ENCODE data around the gene MAPK1.
"Not testable (repeated sequence)": the region's sequence is repeated elsewhere in the genome, so short reads cannot be mapped to it uniquely, and the experiment has no call there.

The MAPK1 gene

GRCh38 chr22:21867528-21868266, at the start of gene MAPK1:
MAPK1 (minus strand) TSS chr22:21867645; CDS start chr22:21867440, 205 bp downstream.
- TF ChIP-seq, protein P1, sequence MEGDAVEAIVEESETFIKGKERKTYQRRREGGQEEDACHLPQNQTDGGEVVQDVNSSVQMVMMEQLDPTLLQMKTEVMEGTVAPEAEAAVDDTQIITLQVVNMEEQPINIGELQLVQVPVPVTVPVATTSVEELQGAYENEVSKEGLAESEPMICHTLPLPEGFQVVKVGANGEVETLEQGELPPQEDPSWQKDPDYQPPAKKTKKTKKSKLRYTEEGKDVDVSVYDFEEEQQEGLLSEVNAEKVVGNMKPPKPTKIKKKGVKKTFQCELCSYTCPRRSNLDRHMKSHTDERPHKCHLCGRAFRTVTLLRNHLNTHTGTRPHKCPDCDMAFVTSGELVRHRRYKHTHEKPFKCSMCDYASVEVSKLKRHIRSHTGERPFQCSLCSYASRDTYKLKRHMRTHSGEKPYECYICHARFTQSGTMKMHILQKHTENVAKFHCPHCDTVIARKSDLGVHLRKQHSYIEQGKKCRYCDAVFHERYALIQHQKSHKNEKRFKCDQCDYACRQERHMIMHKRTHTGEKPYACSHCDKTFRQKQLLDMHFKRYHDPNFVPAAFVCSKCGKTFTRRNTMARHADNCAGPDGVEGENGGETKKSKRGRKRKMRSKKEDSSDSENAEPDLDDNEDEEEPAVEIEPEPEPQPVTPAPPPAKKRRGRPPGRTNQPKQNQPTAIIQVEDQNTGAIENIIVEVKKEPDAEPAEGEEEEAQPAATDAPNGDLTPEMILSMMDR (IDR thresholded peaks at IDR 0.05; ENCODE audit: low read length, missing control alignments): peak; percentile 11
- H3K4me3 ChIP-seq (replicated peaks; ENCODE audit: low read depth, low read length): peak within 1 kb of the TSS; percentile 95
- peak; percentile 85 for DNase-seq (ENCODE audit: low read depth)

- TF ChIP-seq, protein P1 (IDR thresholded peaks at IDR 0.05; ENCODE audit: low read length, missing control alignments): no peak
- DNase-seq (ENCODE audit: low read depth): no peak
- no peak overlapping the region for H3K4me3 ChIP-seq (replicated peaks; ENCODE audit: low read depth, low read length)
Observed at GRCh38 chr22:21916309-21916918, 49.0 kb upstream of the MAPK1 start.

DNA sequence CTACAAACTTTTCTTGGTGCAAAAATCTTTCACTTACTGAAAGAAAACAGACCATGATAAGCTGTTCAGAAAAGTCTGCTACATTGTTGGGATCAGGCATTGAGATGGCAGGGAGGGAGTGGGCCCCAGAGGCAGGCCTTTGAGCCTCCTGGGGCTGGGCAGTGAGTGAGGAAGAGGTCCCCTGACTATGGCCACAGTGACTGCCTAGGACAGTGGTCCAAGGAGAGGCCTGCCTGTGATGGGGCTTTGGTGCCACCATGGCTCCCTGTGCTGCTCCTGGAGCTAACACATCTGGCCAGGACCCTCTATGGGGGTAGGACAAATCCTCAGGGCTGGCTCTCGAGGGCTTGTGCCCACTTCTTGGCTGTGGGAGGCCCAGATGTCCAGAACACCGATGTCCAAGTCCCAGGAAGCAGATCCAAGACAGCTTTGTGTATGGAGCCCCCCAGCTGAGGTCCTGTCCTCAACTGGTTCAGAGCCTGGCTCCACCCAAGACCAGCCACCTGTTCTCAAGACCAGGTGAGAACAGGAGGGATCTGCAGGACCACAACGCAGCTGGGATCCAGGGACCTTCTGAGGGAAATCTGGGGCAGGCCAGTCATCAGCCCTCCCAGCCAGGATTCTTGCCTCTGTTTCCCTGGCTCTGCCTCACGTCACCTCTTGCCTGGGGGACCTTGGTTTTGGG, 48.3 kb upstream of the MAPK1 start:
- TF ChIP-seq, protein P1 (IDR thresholded peaks at IDR 0.05; ENCODE audit: low read length, missing control alignments): no peak
- no peak overlapping the region for H3K4me3 ChIP-seq (replicated peaks; ENCODE audit: low read depth, low read length)
- no peak for DNase-seq (ENCODE audit: low read depth)

GRCh38 chr22:21914033-21914642, 46.7 kb upstream of the MAPK1 start:
- not testable (repeated sequence) for H3K4me3 ChIP-seq (replicated peaks; ENCODE audit: low read depth, low read length); DNase-seq (ENCODE audit: low read depth)

GRCh38 chr22:21910367-21910766, 42.9 kb upstream of the MAPK1 start:
- not testable (repeated sequence) for H3K4me3 ChIP-seq (replicated peaks; ENCODE audit: low read depth, low read length); DNase-seq (ENCODE audit: low read depth)

- no peak for DNase-seq (ENCODE audit: low read depth)
- TF ChIP-seq, protein P1 (IDR thresholded peaks at IDR 0.05; ENCODE audit: low read length, missing control alignments): no peak
Observed at GRCh38 chr22:21909871-21910270, 42.4 kb upstream of the MAPK1 start.

DNA sequence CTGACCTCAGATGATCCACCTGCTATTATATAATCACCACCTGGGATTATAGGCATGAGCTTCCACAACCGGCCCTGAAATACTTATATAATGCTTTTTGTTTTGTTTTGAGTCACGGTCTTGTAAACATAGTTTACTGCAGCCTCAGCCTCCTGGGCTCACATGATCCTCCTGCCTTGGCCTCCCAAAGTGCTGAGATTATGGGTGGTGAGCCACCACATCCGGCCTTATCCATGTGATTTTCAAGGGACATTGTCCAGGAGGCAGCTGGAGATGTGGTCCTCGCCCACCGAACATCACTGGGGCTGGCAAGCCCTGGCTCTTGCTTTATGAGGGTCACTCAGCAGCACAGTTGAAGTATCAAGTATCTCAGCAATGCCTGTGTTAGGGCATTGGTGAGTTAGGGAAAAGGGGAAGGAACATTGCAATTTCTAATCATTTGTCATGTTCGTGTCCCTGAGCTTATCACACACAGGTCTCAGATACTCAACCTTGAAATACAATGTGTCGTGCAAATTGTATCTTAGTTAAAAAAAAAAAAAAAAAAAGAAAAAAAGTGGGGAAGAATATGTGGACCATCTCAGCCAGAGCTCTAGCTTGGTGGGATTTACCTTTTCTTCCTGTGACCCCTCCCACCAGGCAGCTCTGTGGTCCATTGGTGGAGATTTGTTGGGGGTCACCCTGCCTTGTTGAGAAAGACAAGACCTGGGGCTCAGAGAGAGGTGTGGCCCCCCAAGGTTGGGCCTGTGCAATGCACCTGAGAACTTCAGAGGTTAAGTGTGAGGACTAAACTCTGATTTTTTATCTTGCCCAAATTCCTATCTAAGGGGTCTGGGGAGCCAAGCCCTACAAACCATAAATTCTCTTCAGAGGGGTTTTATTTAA, 40.4 kb upstream of the MAPK1 start:
- no peak overlapping the region for H3K4me3 ChIP-seq (replicated peaks; ENCODE audit: low read depth, low read length)
- DNase-seq (ENCODE audit: low read depth): no peak
- TF ChIP-seq, protein P1 (IDR thresholded peaks at IDR 0.05; ENCODE audit: low read length, missing control alignments): no peak

More at GRCh38 chr22:21909871-21910270, 42.4 kb upstream of the MAPK1 start:
- no peak overlapping the region for H3K4me3 ChIP-seq (replicated peaks; ENCODE audit: low read depth, low read length)

DNA sequence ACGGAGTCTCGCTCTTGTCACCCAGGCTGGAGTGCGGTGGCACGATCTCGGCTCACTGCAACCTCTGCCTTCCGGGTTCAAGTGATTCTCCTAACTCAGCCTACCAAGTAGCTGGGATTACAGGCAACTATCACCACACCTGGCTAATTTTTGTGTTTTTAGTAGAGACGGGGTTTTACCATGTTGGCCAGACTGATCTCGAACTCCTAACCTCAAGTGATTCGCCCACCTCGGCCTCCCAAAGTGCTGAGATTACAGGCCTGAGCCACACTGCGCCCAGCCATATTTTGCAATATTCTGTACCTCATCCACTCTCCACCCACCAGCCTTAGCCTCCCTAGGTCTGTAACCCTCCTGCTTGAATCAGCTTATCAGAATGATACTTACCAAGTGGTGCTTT, 37.8 kb upstream of the MAPK1 start:
- DNase-seq (ENCODE audit: low read depth); H3K4me3 ChIP-seq (replicated peaks; ENCODE audit: low read depth, low read length): not testable (repeated sequence)
